ENCODE results near the gene GCGR. TPM values are rescaled to one million over a fixed set of nuclear protein-coding genes. Genes with fewer than 3 reads are reported as not detected.

Gene GCGR
- total and polyA plus RNA-seq, 10 of the 15 experiments (the other 5 are each of a cell fraction or from before 2014, with no cell fraction given): not detected

DNA sequence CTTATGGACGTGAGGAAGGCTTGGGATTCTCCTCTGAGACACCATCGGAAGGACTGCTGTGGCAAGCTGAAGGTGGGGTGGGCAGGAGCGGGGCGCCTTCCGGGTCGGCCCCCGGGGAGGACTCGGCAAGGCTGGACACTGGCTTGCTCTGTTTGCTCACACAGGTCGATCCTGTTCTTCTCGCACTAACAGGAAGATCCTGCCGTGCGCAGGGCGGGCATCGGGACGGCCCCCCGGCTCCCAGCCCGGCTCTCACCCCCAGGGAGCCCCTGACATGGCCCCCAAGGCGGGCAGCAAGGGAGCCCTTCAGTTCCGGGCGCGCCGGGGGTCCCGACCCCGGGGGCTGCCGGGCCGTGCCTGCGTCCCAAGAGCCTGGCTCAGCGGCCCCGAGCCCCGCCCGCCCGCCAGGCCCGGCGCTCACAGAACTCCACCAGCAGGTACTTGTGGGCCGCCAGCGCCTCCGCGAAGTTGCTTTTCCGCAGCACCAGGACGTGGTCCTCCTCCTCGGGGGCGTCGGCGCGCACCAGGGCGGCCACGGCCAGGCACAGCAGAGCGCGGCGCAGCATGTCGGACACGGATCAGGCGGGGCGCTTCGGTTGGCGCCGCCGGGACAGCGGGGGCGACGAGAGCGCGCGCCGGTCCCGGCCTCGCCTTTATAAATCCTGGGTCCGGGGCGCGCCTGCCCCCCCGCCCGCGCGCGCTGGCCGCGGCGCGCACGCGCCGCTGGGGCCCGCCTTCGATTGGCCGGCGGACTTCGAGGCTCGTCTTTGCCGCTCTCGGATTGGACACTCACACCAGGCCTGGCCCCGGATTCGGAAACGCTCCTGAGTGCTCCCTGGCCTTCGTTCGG lies 56.2 kb downstream of the GCGR start, which contains the start of gene P4HB (continued):
- TF ChIP-seq, protein P1, sequence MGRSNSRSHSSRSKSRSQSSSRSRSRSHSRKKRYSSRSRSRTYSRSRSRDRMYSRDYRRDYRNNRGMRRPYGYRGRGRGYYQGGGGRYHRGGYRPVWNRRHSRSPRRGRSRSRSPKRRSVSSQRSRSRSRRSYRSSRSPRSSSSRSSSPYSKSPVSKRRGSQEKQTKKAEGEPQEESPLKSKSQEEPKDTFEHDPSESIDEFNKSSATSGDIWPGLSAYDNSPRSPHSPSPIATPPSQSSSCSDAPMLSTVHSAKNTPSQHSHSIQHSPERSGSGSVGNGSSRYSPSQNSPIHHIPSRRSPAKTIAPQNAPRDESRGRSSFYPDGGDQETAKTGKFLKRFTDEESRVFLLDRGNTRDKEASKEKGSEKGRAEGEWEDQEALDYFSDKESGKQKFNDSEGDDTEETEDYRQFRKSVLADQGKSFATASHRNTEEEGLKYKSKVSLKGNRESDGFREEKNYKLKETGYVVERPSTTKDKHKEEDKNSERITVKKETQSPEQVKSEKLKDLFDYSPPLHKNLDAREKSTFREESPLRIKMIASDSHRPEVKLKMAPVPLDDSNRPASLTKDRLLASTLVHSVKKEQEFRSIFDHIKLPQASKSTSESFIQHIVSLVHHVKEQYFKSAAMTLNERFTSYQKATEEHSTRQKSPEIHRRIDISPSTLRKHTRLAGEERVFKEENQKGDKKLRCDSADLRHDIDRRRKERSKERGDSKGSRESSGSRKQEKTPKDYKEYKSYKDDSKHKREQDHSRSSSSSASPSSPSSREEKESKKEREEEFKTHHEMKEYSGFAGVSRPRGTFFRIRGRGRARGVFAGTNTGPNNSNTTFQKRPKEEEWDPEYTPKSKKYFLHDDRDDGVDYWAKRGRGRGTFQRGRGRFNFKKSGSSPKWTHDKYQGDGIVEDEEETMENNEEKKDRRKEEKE (IDR thresholded peaks at IDR 0.05): 0 out of 2 replicates have a peak, but pooled peaks have one; percentile 33
- TF ChIP-seq RAD51 (IDR thresholded peaks at IDR 0.05): no peak
- TF ChIP-seq ZNF274 (IDR thresholded peaks at IDR 0.05; ENCODE audit: insufficient read depth, insufficient read length): no peak
- peak; percentile 81; the same call in 1 of the 2 replicates for TF ChIP-seq STAT1 (conservative IDR thresholded peaks at IDR 0.05)
- peak; percentile 61; the same call in 1 of the 2 replicates for TF ChIP-seq TCF12 (IDR thresholded peaks at IDR 0.05; ENCODE audit: low read depth, low read length)
- peak; percentile 73 for TF ChIP-seq ZNF207 (IDR thresholded peaks at IDR 0.05; ENCODE audit: borderline replicate concordance)
- no peak for TF ChIP-seq CHD1 (IDR thresholded peaks at IDR 0.05; ENCODE audit: low read depth, low read length)
- peak; percentile 50 for TF ChIP-seq NR2F1 (conservative IDR thresholded peaks at IDR 0.05)
- TF ChIP-seq, protein P2, sequence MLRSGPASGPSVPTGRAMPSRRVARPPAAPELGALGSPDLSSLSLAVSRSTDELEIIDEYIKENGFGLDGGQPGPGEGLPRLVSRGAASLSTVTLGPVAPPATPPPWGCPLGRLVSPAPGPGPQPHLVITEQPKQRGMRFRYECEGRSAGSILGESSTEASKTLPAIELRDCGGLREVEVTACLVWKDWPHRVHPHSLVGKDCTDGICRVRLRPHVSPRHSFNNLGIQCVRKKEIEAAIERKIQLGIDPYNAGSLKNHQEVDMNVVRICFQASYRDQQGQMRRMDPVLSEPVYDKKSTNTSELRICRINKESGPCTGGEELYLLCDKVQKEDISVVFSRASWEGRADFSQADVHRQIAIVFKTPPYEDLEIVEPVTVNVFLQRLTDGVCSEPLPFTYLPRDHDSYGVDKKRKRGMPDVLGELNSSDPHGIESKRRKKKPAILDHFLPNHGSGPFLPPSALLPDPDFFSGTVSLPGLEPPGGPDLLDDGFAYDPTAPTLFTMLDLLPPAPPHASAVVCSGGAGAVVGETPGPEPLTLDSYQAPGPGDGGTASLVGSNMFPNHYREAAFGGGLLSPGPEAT (IDR thresholded peaks at IDR 0.05; ENCODE audit: low read depth): 0 out of 2 replicates have a peak, but pooled peaks have one; percentile 20
- TF ChIP-seq SMAD1 (IDR thresholded peaks at IDR 0.05; ENCODE audit: low read depth, partially characterized antibody): no peak
- TF ChIP-seq KAT2A (conservative IDR thresholded peaks at IDR 0.05; ENCODE audit: control insufficient read depth, low read depth, low read length): no peak
- peak; percentile 9; the same call in 1 of the 2 replicates for TF ChIP-seq PAX5 (IDR thresholded peaks at IDR 0.05; ENCODE audit: borderline replicate concordance, low read depth, low read length)
- TF ChIP-seq, protein P3, sequence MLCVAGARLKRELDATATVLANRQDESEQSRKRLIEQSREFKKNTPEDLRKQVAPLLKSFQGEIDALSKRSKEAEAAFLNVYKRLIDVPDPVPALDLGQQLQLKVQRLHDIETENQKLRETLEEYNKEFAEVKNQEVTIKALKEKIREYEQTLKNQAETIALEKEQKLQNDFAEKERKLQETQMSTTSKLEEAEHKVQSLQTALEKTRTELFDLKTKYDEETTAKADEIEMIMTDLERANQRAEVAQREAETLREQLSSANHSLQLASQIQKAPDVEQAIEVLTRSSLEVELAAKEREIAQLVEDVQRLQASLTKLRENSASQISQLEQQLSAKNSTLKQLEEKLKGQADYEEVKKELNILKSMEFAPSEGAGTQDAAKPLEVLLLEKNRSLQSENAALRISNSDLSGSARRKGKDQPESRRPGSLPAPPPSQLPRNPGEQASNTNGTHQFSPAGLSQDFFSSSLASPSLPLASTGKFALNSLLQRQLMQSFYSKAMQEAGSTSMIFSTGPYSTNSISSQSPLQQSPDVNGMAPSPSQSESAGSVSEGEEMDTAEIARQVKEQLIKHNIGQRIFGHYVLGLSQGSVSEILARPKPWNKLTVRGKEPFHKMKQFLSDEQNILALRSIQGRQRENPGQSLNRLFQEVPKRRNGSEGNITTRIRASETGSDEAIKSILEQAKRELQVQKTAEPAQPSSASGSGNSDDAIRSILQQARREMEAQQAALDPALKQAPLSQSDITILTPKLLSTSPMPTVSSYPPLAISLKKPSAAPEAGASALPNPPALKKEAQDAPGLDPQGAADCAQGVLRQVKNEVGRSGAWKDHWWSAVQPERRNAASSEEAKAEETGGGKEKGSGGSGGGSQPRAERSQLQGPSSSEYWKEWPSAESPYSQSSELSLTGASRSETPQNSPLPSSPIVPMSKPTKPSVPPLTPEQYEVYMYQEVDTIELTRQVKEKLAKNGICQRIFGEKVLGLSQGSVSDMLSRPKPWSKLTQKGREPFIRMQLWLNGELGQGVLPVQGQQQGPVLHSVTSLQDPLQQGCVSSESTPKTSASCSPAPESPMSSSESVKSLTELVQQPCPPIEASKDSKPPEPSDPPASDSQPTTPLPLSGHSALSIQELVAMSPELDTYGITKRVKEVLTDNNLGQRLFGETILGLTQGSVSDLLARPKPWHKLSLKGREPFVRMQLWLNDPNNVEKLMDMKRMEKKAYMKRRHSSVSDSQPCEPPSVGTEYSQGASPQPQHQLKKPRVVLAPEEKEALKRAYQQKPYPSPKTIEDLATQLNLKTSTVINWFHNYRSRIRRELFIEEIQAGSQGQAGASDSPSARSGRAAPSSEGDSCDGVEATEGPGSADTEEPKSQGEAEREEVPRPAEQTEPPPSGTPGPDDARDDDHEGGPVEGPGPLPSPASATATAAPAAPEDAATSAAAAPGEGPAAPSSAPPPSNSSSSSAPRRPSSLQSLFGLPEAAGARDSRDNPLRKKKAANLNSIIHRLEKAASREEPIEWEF (IDR thresholded peaks at IDR 0.05; ENCODE audit: insufficient replicate concordance, low read depth, low read length): no peak
- peak; percentile 94 for TF ChIP-seq POLR2A (IDR thresholded peaks at IDR 0.05; ENCODE audit: low read depth, low read length)
- TF ChIP-seq TAF1 (IDR thresholded peaks at IDR 0.05; ENCODE audit: borderline replicate concordance, low read depth, low read length): peak; percentile 70; the same call in 1 of the 2 replicates
- TF ChIP-seq SMARCA5 (IDR thresholded peaks at IDR 0.05): peak; percentile 88; the same call in 1 of the 2 replicates
- TF ChIP-seq NFYB (IDR thresholded peaks at IDR 0.05; ENCODE audit: insufficient read depth, low read depth, low read length): no peak
- peak; percentile 95 for TF ChIP-seq POLR2AphosphoS5 (IDR thresholded peaks at IDR 0.05; ENCODE audit: low read length)
- no peak for TF ChIP-seq CBX3 (IDR thresholded peaks at IDR 0.05; ENCODE audit: borderline replicate concordance, low read depth)
- peak; percentile 33 for TF ChIP-seq RELA (IDR thresholded peaks at IDR 0.05; ENCODE audit: borderline replicate concordance, partially characterized antibody)
